ENCODE results near the gene KRT72.

Gene KRT72

DNA sequence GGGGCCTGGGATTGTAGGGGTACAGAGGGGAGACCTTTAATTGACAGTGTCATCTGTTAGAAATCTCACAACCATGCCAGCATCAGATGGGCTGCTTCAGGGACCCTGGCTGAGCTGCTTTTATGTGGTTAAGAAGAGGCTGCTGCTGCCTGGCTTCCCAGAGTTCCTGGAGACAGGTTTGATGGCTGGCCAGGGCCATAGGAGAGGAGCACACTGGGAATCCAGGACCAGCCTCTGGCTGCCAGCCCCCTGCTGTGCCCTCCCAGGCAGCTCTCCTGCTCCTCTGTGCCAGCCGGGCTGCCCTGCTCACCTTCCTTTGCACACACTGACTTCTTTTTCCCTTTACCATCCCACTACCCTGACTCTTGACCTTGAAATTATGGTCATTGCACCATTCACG, 17.6 kb upstream of the KRT72 start:
- no peak overlapping the region for H3K4me3 ChIP-seq (replicated peaks; ENCODE audit: insufficient read depth, low read length)
- DNase-seq (ENCODE audit: low read depth in 1 of 2, low spot score in 1 of 2): no peak
- H3K27ac ChIP-seq (replicated peaks): no peak overlapping the region
- TF ChIP-seq, protein P1, sequence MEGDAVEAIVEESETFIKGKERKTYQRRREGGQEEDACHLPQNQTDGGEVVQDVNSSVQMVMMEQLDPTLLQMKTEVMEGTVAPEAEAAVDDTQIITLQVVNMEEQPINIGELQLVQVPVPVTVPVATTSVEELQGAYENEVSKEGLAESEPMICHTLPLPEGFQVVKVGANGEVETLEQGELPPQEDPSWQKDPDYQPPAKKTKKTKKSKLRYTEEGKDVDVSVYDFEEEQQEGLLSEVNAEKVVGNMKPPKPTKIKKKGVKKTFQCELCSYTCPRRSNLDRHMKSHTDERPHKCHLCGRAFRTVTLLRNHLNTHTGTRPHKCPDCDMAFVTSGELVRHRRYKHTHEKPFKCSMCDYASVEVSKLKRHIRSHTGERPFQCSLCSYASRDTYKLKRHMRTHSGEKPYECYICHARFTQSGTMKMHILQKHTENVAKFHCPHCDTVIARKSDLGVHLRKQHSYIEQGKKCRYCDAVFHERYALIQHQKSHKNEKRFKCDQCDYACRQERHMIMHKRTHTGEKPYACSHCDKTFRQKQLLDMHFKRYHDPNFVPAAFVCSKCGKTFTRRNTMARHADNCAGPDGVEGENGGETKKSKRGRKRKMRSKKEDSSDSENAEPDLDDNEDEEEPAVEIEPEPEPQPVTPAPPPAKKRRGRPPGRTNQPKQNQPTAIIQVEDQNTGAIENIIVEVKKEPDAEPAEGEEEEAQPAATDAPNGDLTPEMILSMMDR (IDR thresholded peaks at IDR 0.05; ENCODE audit: insufficient read depth, low read length): no peak
- no peak for TF ChIP-seq POLR2AphosphoS5 (IDR thresholded peaks at IDR 0.05; ENCODE audit: low read depth)
- TF ChIP-seq GABPA (IDR thresholded peaks at IDR 0.05; ENCODE audit: low read depth): no peak
- TF ChIP-seq, protein P2, sequence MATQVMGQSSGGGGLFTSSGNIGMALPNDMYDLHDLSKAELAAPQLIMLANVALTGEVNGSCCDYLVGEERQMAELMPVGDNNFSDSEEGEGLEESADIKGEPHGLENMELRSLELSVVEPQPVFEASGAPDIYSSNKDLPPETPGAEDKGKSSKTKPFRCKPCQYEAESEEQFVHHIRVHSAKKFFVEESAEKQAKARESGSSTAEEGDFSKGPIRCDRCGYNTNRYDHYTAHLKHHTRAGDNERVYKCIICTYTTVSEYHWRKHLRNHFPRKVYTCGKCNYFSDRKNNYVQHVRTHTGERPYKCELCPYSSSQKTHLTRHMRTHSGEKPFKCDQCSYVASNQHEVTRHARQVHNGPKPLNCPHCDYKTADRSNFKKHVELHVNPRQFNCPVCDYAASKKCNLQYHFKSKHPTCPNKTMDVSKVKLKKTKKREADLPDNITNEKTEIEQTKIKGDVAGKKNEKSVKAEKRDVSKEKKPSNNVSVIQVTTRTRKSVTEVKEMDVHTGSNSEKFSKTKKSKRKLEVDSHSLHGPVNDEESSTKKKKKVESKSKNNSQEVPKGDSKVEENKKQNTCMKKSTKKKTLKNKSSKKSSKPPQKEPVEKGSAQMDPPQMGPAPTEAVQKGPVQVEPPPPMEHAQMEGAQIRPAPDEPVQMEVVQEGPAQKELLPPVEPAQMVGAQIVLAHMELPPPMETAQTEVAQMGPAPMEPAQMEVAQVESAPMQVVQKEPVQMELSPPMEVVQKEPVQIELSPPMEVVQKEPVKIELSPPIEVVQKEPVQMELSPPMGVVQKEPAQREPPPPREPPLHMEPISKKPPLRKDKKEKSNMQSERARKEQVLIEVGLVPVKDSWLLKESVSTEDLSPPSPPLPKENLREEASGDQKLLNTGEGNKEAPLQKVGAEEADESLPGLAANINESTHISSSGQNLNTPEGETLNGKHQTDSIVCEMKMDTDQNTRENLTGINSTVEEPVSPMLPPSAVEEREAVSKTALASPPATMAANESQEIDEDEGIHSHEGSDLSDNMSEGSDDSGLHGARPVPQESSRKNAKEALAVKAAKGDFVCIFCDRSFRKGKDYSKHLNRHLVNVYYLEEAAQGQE (IDR thresholded peaks at IDR 0.05; ENCODE audit: insufficient replicate concordance, low read depth): no peak
- no peaks in the 10 kb centered on the region for H3K27me3 ChIP-seq (ENCODE audit: insufficient read depth, poor library complexity, severe bottlenecking)

DNA sequence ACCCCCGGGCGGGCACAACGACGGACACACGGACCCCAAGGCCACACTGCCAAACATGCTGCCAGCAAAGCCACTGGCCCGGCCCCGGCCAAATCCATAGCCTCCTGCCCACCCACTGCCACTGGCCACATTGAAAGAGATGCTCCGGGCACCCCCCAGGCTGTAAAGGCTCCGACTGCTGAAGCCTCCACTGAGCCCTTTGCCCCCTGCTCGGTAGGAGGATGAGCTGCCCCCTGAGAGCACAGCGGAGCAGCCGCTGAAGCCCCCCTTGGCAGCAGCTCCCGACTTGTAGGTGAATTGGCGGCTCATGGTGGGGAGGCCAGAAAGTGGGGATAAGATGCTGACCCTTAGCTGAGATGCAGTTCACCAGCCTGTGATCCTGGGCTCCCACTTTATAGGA, 17.0 kb upstream of the KRT72 start, which contains the start of gene KRT73:
Gene KRT73 (minus strand): TSS at position 344 of the 400 bp plus-strand sequence. CDS start 35 bp downstream, at position 309.
- Histone ChIP-seq H3K27ac (replicated peaks) (no peak within 1 kb of the TSS), H3K27me3 (ENCODE audit: insufficient read depth, poor library complexity, severe bottlenecking) (no peaks in the 10 kb centered on the region), H3K4me3 (replicated peaks; ENCODE audit: insufficient read depth, low read length) (no peak within 1 kb of the TSS)
- no peak for DNase-seq (ENCODE audit: low read depth in 1 of 2, low spot score in 1 of 2)
- TF ChIP-seq, protein P1 (IDR thresholded peaks at IDR 0.05; ENCODE audit: insufficient read depth, low read length): no peak
- TF ChIP-seq, protein P2 (IDR thresholded peaks at IDR 0.05; ENCODE audit: insufficient replicate concordance, low read depth): no peak
- no peak for TF ChIP-seq POLR2AphosphoS5 (IDR thresholded peaks at IDR 0.05; ENCODE audit: low read depth)

DNA sequence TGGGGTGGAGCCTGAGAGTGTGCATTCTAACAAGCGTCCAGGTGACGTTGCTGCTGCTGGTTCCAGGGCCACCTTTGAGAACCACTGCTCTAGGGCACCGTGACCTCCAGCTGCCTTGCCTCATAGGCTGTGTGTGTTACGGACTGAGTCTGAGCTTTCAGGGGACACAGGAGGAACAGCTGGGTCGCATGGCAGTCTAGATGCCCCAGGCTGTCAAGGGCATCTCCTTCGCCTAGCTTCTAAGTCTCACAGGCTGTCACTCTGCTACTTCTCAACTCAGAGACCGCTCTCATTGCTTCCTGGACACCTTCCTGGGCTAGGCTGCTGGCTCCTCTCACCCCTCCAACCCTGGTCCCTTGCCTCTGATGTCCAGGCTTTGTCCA, 16.1 kb upstream of the KRT72 start:
- Histone ChIP-seq H3K27ac (replicated peaks) (no peak overlapping the region), H3K27me3 (ENCODE audit: insufficient read depth, poor library complexity, severe bottlenecking) (no peaks in the 10 kb centered on the region), H3K4me3 (replicated peaks; ENCODE audit: insufficient read depth, low read length) (no peak overlapping the region)
- TF ChIP-seq, protein P2 (IDR thresholded peaks at IDR 0.05; ENCODE audit: insufficient replicate concordance, low read depth): no peak
- TF ChIP-seq, protein P1 (IDR thresholded peaks at IDR 0.05; ENCODE audit: insufficient read depth, low read length): no peak
- TF ChIP-seq GABPA (IDR thresholded peaks at IDR 0.05; ENCODE audit: low read depth) (no peak), SPI1 (IDR thresholded peaks at IDR 0.05; ENCODE audit: borderline replicate concordance, low read depth) (no peak), POLR2AphosphoS5 (IDR thresholded peaks at IDR 0.05; ENCODE audit: low read depth) (no peak)
- no peak for DNase-seq (ENCODE audit: low read depth in 1 of 2, low spot score in 1 of 2)
